H9 (cell line): ENCODE results near the gene CBX5. TPM values are rescaled to one million over a fixed set of nuclear protein-coding genes. Genes with fewer than 3 reads are reported as not detected.
A peak's percentile ranks its signal among the peaks of the same experiment; 100 is the strongest.

ENCODE experiments used
- DNase-seq: peaks from one replicate; pipeline ENCODE4 v3.0.0-alpha.2; 2017
- H2AFZ ChIP-seq: one replicate; pipeline ENCODE4 v1.6.1; 2013; ENCODE audit warnings: mild to moderate bottlenecking, low read length, control low read depth, moderate library complexity
- H2AK5ac ChIP-seq: 2 replicates; pipeline ENCODE4 v1.6.1; 2013; ENCODE audit warnings: low read length, control low read depth, mixed read lengths; ENCODE audit not compliant: insufficient read length
- H2BK120ac ChIP-seq: one replicate; pipeline ENCODE4 v1.6.1; 2013; ENCODE audit warnings: low read depth, mild to moderate bottlenecking, low read length, control low read depth, inconsistent platforms; ENCODE audit not compliant: poor library complexity, severe bottlenecking
- H2BK12ac ChIP-seq: 2 replicates; pipeline ENCODE4 v1.6.1; 2013; ENCODE audit warnings: low read length, control low read depth, mixed read lengths, low read depth; ENCODE audit not compliant: insufficient read length
- H2BK15ac ChIP-seq: 2 replicates; pipeline ENCODE4 v1.6.1; 2013; ENCODE audit warnings: low read depth, low read length, control low read depth
- H2BK20ac ChIP-seq: one replicate; pipeline ENCODE4 v1.6.1; 2013; ENCODE audit warnings: low read depth, mild to moderate bottlenecking, low read length, control low read depth, inconsistent platforms; ENCODE audit not compliant: poor library complexity, severe bottlenecking
- H2BK5ac ChIP-seq: 2 replicates; pipeline ENCODE4 v1.6.1; 2013; ENCODE audit warnings: low read length, control low read depth, mixed read lengths; ENCODE audit not compliant: insufficient read length
- H3K14ac ChIP-seq: 2 replicates; pipeline ENCODE4 v1.6.1; 2013; ENCODE audit warnings: low read length, control low read depth; ENCODE audit not compliant: insufficient read depth
- H3K18ac ChIP-seq: 2 replicates; pipeline ENCODE4 v1.6.1; 2013; ENCODE audit warnings: low read depth, mild to moderate bottlenecking, mixed read lengths, low read length, control low read depth; ENCODE audit not compliant: insufficient read length
- H3K23ac ChIP-seq: 2 replicates; pipeline ENCODE4 v1.6.1; 2013; ENCODE audit warnings: low read length, control low read depth, mixed read lengths, low read depth; ENCODE audit not compliant: insufficient read length
- H3K23me2 ChIP-seq: 2 replicates; pipeline ENCODE4 v1.6.1; 2013; ENCODE audit warnings: low read depth, mild to moderate bottlenecking, mixed read lengths, low read length, control low read depth; ENCODE audit not compliant: insufficient read length, poor library complexity, severe bottlenecking
- H3K27ac ChIP-seq: 2 replicates; pipeline ENCODE4 v1.5.1; 2013; ENCODE audit warnings: low read length, control low read depth, mixed read lengths, low read depth; ENCODE audit not compliant: insufficient read length
- H3K27me3 ChIP-seq: 2 replicates; pipeline ENCODE4 v1.6.1; 2013; ENCODE audit warnings: low read length, control low read depth, inconsistent platforms; ENCODE audit not compliant: insufficient read depth
- H3K4ac ChIP-seq: 2 replicates; pipeline ENCODE4 v1.6.1; 2013; ENCODE audit warnings: low read depth, mild to moderate bottlenecking, control low read depth, inconsistent platforms, low read length, moderate library complexity
- H3K4me1 ChIP-seq: 2 replicates; pipeline ENCODE4 v1.6.1; 2013; ENCODE audit warnings: low read length, control low read depth, inconsistent platforms; ENCODE audit not compliant: insufficient read depth
- H3K4me2 ChIP-seq: 2 replicates; pipeline ENCODE4 v1.6.1; 2013; ENCODE audit warnings: low read length, control low read depth, mixed read lengths; ENCODE audit not compliant: insufficient read length, insufficient read depth
- H3K56ac ChIP-seq: 2 replicates; pipeline ENCODE4 v1.6.1; 2013; ENCODE audit warnings: low read depth, mild to moderate bottlenecking, mixed read lengths, low read length, control low read depth; ENCODE audit not compliant: insufficient read length
- H3K79me1 ChIP-seq: 2 replicates; pipeline ENCODE4 v1.6.1; 2013; ENCODE audit warnings: low read depth, mild to moderate bottlenecking, moderate library complexity, low read length, control low read depth, inconsistent platforms; ENCODE audit not compliant: insufficient read depth, poor library complexity, severe bottlenecking
- H3K79me2 ChIP-seq: 2 replicates; pipeline ENCODE4 v1.6.1; 2013; ENCODE audit warnings: low read length, control low read depth, inconsistent platforms; ENCODE audit not compliant: insufficient read depth
- H3K9ac ChIP-seq: 2 replicates; pipeline ENCODE4 v1.6.1; 2013; ENCODE audit warnings: low read length, control low read depth, mixed read lengths; ENCODE audit not compliant: insufficient read length; ENCODE audit errors: extremely low read depth
- H3K9me3 ChIP-seq: one replicate; pipeline ENCODE4 v1.6.1; 2013; ENCODE audit warnings: low read depth, low read length, inconsistent platforms; ENCODE audit not compliant: control insufficient read depth
- H3T11ph ChIP-seq: one replicate; pipeline ENCODE4 v1.6.1; 2013; ENCODE audit warnings: mild to moderate bottlenecking, low read length, control low read depth, inconsistent platforms
- H4K20me1 ChIP-seq: one replicate; pipeline ENCODE4 v1.6.1; 2013; ENCODE audit not compliant: control insufficient read depth, insufficient read length, insufficient read depth
- H4K5ac ChIP-seq: 2 replicates; pipeline ENCODE4 v1.6.1; 2013; ENCODE audit warnings: low read depth, mild to moderate bottlenecking, mixed read lengths, low read length, control low read depth; ENCODE audit not compliant: insufficient read length
- H4K8ac ChIP-seq: replicated peaks from 2 replicates; pipeline ENCODE4 v1.6.1; 2013; ENCODE audit warnings: low read length, control low read depth, mixed read lengths, low read depth; ENCODE audit not compliant: insufficient read length
- H4K91ac ChIP-seq: 2 replicates; pipeline ENCODE4 v1.6.1; 2013; ENCODE audit warnings: low read depth, mild to moderate bottlenecking, moderate library complexity, mixed read lengths, low read length, control low read depth; ENCODE audit not compliant: insufficient read length
- H3K27ac Mint-ChIP-seq, 3 experiments: 2 replicates in 2 of 3; 3 replicates in 1 of 3; pipeline ENCODE4 v1.8.0; 2020 to 2021; ENCODE audit warnings: mixed read lengths in 3 of 3, mild to moderate bottlenecking in 1 of 3, moderate library complexity in 1 of 3
- H3K27me3 Mint-ChIP-seq: 2 replicates; pipeline ENCODE4 v1.8.0; 2021; ENCODE audit warnings: low read depth, mild to moderate bottlenecking, moderate library complexity, mixed read lengths
- H3K36me3 Mint-ChIP-seq, 3 experiments: 2 replicates in 2 of 3; 3 replicates in 1 of 3; pipeline ENCODE4 v1.8.0; 2020 to 2021; ENCODE audit warnings: low read depth in 3 of 3, mixed read lengths in 3 of 3; ENCODE audit not compliant: insufficient read depth in 1 of 3
- H3K4me1 Mint-ChIP-seq, 2 experiments: 2 replicates each; pipeline ENCODE4 v1.8.0; 2020; ENCODE audit warnings: mixed read lengths in 2 of 2
- H3K4me3 Mint-ChIP-seq, 2 experiments: 2 replicates in 1 of 2; 3 replicates in 1 of 2; pipeline ENCODE4 v1.8.0; 2020 to 2021; ENCODE audit warnings: mild to moderate bottlenecking in 2 of 2, mixed read lengths in 2 of 2, moderate library complexity in 1 of 2
- H3K9me3 Mint-ChIP-seq, 2 experiments: 2 replicates in 1 of 2; 3 replicates in 1 of 2; pipeline ENCODE4 v1.8.0; 2020; ENCODE audit warnings: mild to moderate bottlenecking in 2 of 2, mixed read lengths in 2 of 2, moderate library complexity in 1 of 2
- CTCF ChIP-seq: fragments of 200-600 bp; sonication (generic); conservative IDR thresholded peaks from 3 replicates; pipeline ENCODE4 v1.8.0; 2021; ENCODE audit warnings: antibody characterized with exemption, mild to moderate bottlenecking
- WGBS: extraction: QIAGEN DNeasy Blood & Tissue Kit; methylation state at CpG from one replicate; pipeline ENCODE4 v1.1.7; 2013; ENCODE audit warnings: missing lambda C conversion rate, low lambda C conversion rate, mixed read lengths; ENCODE audit not compliant: insufficient read length; ENCODE audit errors: extremely low coverage; 5-methylcytosine and 5-hydroxymethylcytosine counted together
- total RNA-seq: library from RNA; stranded (reverse); gene quantifications from 2 replicates; pipeline ENCODE4 v1.2.1, GENCODE V29; 2021

CBX5 gene
- total RNA-seq, 1 experiment from 2014 or later = 206 TPM

GRCh38 chr12:54238531-54238930, 41.4 kb downstream of the CBX5 start:
- Histone ChIP-seq H3K23me2 (no peaks in the 10 kb centered on the region), H2BK5ac (no peak overlapping the region), H3K27ac (no peak overlapping the region), H3K56ac (no peak overlapping the region), H3K9ac (no peak overlapping the region), H2AK5ac (no peak overlapping the region), H2BK20ac (no peak overlapping the region), H2BK120ac (no peak overlapping the region), H4K20me1 (no peaks in the 10 kb centered on the region), H2BK12ac (no peak overlapping the region), H4K5ac (no peak overlapping the region), H3K27me3 (no peaks in the 10 kb centered on the region), H3K23ac (no peak overlapping the region), H3K4me2 (no peak overlapping the region), H2AFZ (no peak overlapping the region), H3K4me1 (no peaks in the 10 kb centered on the region), H4K91ac (no peak overlapping the region), H3T11ph (no peak overlapping the region), H3K79me2 (no peaks in the 10 kb centered on the region), H3K14ac (no peak overlapping the region), H3K4ac (no peak overlapping the region), H3K79me1 (no peaks in the 10 kb centered on the region), H4K8ac (no peak overlapping the region), H3K9me3 (no peaks in the 10 kb centered on the region), H3K18ac (no peak overlapping the region), H2BK15ac (no peak overlapping the region)
- TF ChIP-seq CTCF = no peak
- Mint-ChIP-seq H3K4me3 (no peak overlapping the region), H3K4me1 (no peaks in the 10 kb centered on the region), H3K27me3 (no peaks in the 10 kb centered on the region), H3K36me3 (peaks cover 21 to 64% (median 55%) of the 10 kb centered on the region in 3 experiments; a peak in 6 of 7 replicates), H3K27ac (peak overlapping the region in 1 of 3 experiments; percentile 81; a peak in 2 of 7 replicates), H3K9me3 (no peaks in the 10 kb centered on the region)
- no CpG with 5 or more reads among the region's 1 CpG for WGBS
- DNase-seq = no peak
